ENCODE results near the gene NDE1. TPM values are rescaled to one million over a fixed set of nuclear protein-coding genes. Genes with fewer than 3 reads are reported as not detected.

Gene NDE1, protein sequence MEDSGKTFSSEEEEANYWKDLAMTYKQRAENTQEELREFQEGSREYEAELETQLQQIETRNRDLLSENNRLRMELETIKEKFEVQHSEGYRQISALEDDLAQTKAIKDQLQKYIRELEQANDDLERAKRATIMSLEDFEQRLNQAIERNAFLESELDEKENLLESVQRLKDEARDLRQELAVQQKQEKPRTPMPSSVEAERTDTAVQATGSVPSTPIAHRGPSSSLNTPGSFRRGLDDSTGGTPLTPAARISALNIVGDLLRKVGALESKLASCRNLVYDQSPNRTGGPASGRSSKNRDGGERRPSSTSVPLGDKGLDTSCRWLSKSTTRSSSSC
- total RNA-seq = 42.5 and 46.0 TPM in 2 replicates
- long read RNA-seq, transcript NDE1-201 (9 exons, 3,221 nt) = major isoform, 31 of 47 reads
- long read RNA-seq, partial matches to known transcripts = 5 of 47 reads
- long read RNA-seq, other reads (novel, unspliced or antisense) = 11 of 47 reads

GRCh38 chr16:15650019-15650697, at the start of gene NDE1:
Gene NDE1, plus strand, starts transcription at chr16:15650245. Its CDS starts 14,534 bp downstream, at chr16:15664779.
- DNase-seq (ENCODE audit: low spot score, unreplicated experiment) = peak; percentile 81
- TF ChIP-seq CTCF (IDR thresholded peaks at IDR 0.05; ENCODE audit: unreplicated experiment) = no peak
- H3K27me3 Mint-ChIP-seq = no peaks in the 10 kb centered on the region
- no peaks in the 10 kb centered on the region for H3K36me3 Mint-ChIP-seq (ENCODE audit: insufficient read depth)
- H3K4me3 Mint-ChIP-seq (ENCODE audit: low read depth) = peak within 1 kb of the TSS; percentile 97
- H3K27ac Mint-ChIP-seq = peak within 1 kb of the TSS; percentile 92
- no peaks in the 10 kb centered on the region for H3K9me3 Mint-ChIP-seq (ENCODE audit: low read depth)
- peaks cover 6% of the 10 kb centered on the region for H3K4me1 Mint-ChIP-seq (ENCODE audit: low read depth)

GRCh38 chr16:15601212-15601879, 48.7 kb upstream of the NDE1 start:
- Mint-ChIP-seq H3K36me3 (ENCODE audit: insufficient read depth) (peaks cover 38% of the 10 kb centered on the region), H3K9me3 (ENCODE audit: low read depth) (no peaks in the 10 kb centered on the region), H3K4me3 (ENCODE audit: low read depth) (no peak overlapping the region), H3K27ac (peak overlapping the region; percentile 31), H3K27me3 (no peaks in the 10 kb centered on the region), H3K4me1 (ENCODE audit: low read depth) (no peaks in the 10 kb centered on the region)
- no peak for TF ChIP-seq CTCF (IDR thresholded peaks at IDR 0.05; ENCODE audit: unreplicated experiment)
- DNase-seq (ENCODE audit: low spot score, unreplicated experiment) = no peak

DNA sequence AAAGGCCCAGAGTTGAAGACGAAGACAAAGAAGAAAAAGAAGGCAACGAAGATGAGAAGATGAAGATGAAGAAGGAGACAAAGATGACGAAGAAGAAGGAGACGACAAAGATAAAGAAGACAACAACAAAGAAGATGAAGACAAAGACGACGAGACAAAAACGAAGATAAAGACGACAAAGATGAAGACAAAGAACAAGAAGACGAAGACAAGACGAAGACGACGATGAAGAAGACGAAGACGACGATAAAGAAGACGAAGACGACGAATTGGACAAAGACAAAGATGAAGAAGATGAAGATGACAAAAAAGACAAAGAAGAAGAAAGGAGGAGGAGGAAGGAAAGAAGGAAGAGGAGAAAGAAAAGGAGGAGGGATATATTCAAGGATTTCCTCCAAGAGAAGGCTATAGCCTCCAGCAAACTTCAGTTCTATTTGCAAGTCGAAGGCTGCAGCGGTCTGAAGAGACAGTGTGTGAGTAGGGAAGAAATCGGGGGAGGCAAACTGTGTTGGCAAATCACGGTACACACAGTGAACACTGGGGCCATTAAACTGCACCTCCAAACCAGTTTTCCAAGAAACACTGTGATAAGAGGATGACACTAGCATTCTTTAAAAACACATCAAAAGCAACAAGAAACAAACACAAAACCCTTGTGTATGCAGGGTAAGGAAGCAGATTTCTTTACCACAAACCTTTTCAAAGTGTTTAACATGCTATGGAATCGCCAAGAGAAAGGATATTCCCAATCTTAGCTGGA, 47.6 kb upstream of the NDE1 start:
- no peaks in the 10 kb centered on the region for H3K27me3 Mint-ChIP-seq
- H3K9me3 Mint-ChIP-seq (ENCODE audit: low read depth) = no peaks in the 10 kb centered on the region
- no peak overlapping the region for H3K27ac Mint-ChIP-seq
- peaks cover 36% of the 10 kb centered on the region for H3K36me3 Mint-ChIP-seq (ENCODE audit: insufficient read depth)
- TF ChIP-seq CTCF (IDR thresholded peaks at IDR 0.05; ENCODE audit: unreplicated experiment) = no peak
- no peaks in the 10 kb centered on the region for H3K4me1 Mint-ChIP-seq (ENCODE audit: low read depth)
- no peak for DNase-seq (ENCODE audit: low spot score, unreplicated experiment)
- no peak overlapping the region for H3K4me3 Mint-ChIP-seq (ENCODE audit: low read depth)

DNA sequence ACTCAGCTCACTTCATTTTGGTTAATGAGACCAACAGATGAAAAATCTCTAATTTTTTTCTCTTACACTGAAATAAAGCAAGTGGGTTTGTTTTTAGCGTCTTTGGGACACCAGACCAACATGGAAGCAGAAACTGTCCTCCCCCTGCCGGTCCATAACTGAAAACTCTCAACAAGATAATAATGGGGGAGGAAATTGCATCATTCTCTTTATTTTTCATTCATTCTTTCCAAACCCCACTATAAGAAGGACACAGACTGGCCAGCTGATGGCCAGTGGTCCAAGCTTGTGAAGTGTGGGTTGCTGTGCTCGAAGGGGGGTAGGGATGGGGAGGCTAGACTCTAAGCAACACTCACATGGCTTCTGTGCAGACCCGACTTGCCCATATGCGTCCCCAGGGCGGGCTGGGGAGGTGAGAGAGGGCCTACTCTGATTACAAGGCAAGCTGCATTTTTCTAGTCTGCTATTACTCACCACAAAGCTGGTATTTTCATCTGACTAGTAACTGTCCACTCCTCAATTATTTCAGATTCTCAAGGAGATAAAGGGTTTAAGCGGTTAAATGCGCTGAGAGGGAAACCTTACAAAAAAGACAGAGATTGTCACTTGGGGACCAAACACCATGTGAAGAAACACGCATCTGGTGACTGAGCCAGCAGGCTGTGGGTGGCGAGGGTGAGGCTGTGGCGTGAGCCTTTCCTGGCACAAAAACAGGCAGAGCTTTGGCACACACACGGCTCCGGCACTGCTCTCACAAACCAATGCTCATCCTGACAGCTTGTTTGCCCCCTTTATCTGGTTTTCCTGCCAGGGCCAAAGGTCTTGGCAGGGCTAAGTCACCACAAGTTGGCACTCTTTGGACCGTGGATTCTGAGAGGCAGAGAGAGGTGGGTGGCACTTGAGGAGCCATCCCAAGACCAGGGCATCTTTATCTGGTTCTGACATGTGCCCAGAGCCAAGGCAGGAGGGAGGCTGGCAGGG, 45.3 kb upstream of the NDE1 start:
- H3K27me3 Mint-ChIP-seq = no peaks in the 10 kb centered on the region
- no peak overlapping the region for H3K4me3 Mint-ChIP-seq (ENCODE audit: low read depth)
- H3K9me3 Mint-ChIP-seq (ENCODE audit: low read depth) = no peaks in the 10 kb centered on the region
- H3K27ac Mint-ChIP-seq = no peak overlapping the region
- no peak for TF ChIP-seq CTCF (IDR thresholded peaks at IDR 0.05; ENCODE audit: unreplicated experiment)
- peaks cover 42% of the 10 kb centered on the region for H3K36me3 Mint-ChIP-seq (ENCODE audit: insufficient read depth)
- DNase-seq (ENCODE audit: low spot score, unreplicated experiment) = no peak
- no peaks in the 10 kb centered on the region for H3K4me1 Mint-ChIP-seq (ENCODE audit: low read depth)
